Fibroblast of villous mesenchyme (primary cell): Measurements from ENCODE around the gene SPDL1. TPM values are rescaled to one million over a fixed set of nuclear protein-coding genes. Genes with fewer than 3 reads are reported as not detected.
A peak's percentile ranks its signal among the peaks of the same experiment; 100 is the strongest.

Source experiments
- DNase-seq: peaks from one replicate; pipeline ENCODE4 v3.0.0-alpha.2; 2010; ENCODE audit warnings: low read depth
- H3K4me3 ChIP-seq: 2 replicates; pipeline ENCODE4 v1.5.1; 2011; ENCODE audit warnings: low read depth, mild to moderate bottlenecking, low read length
- total RNA-seq: library from RNA; depleted of rRNA; stranded (reverse); fragments of >200 nt; gene quantifications from 2 replicates; pipeline ENCODE4 v1.2.3, GENCODE V29; 2012
- TF ChIP-seq, protein P1 (sequence below): IDR thresholded peaks from 2 replicates; pipeline ENCODE4 v1.5.1; 2012; ENCODE audit warnings: low read depth, mild to moderate bottlenecking, low read length; ENCODE audit not compliant: insufficient read depth

The SPDL1 gene
- total RNA-seq, 1 donor = 44.0 TPM

DNA sequence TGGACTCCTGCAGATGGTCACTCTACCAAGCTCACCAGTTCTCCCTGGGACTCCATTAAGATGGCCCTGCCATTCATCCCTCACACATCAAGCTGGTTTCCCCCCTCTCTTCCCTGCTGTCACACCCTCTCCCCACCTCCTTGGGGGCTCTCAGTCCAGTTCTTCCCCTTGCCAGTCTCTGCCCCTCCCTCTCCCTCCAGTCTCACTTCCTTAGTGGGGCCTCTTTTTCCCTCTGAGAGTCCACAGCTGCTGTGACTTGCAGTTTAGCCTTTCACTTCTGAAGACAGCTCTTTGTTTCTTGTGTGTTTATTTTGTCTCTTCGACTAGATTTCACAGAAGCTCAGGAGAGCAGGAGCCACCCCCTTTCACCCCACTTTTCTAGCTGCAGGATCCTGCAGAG, 64.0 kb downstream of the SPDL1 start:
- no peak for DNase-seq
- H3K4me3 ChIP-seq = no peak overlapping the region
- TF ChIP-seq, protein P1, sequence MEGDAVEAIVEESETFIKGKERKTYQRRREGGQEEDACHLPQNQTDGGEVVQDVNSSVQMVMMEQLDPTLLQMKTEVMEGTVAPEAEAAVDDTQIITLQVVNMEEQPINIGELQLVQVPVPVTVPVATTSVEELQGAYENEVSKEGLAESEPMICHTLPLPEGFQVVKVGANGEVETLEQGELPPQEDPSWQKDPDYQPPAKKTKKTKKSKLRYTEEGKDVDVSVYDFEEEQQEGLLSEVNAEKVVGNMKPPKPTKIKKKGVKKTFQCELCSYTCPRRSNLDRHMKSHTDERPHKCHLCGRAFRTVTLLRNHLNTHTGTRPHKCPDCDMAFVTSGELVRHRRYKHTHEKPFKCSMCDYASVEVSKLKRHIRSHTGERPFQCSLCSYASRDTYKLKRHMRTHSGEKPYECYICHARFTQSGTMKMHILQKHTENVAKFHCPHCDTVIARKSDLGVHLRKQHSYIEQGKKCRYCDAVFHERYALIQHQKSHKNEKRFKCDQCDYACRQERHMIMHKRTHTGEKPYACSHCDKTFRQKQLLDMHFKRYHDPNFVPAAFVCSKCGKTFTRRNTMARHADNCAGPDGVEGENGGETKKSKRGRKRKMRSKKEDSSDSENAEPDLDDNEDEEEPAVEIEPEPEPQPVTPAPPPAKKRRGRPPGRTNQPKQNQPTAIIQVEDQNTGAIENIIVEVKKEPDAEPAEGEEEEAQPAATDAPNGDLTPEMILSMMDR = no peak

DNA sequence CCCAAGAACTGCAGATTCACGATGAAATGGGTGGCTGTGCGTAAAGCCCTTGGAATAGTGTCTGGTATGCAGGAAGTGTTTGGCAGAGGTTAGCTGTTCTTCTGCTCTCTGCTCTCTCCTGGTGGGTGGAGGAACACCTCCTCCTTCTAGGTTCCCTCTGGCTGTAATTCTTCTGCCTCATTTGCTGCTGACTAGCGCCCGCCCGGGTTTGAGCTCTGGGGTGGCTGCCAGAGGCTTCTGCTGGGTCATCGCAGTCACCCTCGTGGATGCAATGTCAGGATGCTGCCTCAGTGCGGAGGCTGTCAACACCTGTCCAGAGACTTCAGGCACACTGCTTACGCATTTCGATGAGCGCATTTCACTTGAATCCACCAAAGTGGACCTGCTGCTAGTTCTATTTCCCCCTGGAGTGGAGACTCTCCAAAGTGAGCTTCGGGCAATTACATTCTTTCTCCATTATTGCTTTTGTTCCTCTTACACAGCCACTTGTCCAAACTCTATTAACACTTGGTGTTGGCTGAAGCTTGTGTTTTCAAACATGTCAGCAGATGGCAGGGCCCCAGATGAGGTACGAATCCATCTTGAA, 65.2 kb downstream of the SPDL1 start:
- no peak for DNase-seq
- TF ChIP-seq, protein P1 = no peak
- no peak overlapping the region for H3K4me3 ChIP-seq

DNA sequence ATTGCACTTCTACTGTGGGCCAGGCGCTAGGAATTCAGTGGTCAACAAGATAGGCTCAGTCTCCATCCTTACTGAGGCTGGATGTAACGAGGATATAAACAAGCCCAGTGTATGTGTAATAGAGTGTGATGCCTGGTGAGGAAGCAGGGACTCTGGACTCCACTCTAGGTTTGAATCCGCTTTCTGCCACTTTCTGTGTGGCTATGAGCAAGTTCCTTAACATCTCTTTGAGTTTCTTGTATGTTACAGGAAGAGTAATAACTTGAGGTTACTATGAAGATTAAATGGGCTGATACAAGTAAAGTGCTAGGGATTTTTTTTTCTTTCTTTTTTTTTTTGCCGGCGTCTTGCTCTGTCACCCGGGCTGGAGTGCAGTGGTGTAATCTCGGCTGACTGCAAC, 65.9 kb downstream of the SPDL1 start:
- H3K4me3 ChIP-seq = no peak overlapping the region
- TF ChIP-seq, protein P1 = no peak
- DNase-seq = no peak

DNA sequence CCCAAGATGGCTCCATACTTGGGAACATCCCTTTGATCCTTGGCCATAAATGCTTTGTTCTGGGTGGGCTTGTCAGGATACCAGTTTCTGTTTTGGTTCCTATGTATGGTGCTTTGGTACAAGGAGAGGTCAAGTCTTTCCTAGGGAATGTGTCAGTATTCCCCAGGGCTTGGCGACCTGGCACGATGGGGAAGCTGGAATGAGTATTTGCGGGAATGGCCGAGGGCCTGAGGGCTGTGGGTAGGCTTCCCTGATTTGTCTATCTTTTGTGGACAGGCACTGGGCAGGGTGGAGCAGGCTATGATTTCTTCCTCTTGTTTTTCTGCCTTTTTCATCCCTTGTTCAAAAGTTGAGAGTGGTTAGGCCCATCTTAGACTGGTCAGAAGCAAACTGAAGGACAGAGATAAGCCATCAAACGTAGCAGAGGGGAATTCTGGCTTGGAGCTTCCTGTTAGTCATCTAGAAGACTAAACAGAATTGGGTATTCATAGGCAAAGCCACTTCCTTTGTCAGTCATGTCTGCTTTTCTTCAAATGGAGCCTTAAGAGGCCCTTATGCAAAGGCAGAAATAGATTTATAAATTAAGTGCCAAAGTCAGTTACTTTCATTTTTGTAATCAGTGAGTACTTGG, 67.2 kb downstream of the SPDL1 start:
- peak; percentile 80 for DNase-seq
- H3K4me3 ChIP-seq = no peak overlapping the region
- TF ChIP-seq, protein P1 = no peak

DNA sequence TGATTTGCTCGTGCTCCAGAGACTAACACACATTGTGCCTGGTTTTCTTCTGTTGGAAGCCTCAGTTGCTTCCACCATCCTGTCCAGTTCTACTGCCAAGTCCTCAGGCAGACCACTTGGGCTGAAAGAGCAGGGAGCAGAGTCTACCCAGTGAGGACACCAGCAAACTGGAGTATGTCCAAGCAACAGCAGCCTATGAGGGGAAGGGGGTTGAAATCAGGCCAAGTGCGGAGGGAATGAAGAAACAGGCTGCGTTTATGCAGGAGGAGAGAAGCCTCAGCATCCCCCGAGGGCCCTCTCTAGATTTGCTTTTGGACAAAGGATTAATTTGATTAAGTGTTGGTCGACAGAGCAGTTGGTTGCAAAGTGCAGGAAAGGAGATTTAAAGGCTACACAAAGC, 68.0 kb downstream of the SPDL1 start:
- no peak overlapping the region for H3K4me3 ChIP-seq
- no peak for DNase-seq
- TF ChIP-seq, protein P1 = no peak

DNA sequence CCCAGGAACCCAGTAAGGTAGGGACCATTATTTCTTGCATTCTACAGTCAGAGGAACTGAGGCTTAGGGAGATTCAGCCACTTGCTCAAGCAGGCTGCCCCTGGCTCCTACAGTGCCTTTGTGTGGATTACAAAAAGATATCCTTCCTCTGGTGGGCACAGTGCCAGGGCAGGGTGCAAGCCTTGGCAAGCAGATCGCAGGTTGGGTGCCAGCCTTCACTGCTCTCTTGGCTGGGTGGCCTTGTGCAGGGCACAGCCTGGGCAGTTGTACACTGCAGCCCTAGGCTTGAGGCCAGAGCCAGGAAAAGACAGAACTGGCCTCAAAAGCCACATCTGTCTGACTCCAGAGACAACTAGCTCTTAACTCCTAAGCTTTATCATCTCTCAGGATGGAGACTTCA, 68.5 kb downstream of the SPDL1 start:
- TF ChIP-seq, protein P1 = no peak
- DNase-seq = no peak
- H3K4me3 ChIP-seq = no peak overlapping the region

DNA sequence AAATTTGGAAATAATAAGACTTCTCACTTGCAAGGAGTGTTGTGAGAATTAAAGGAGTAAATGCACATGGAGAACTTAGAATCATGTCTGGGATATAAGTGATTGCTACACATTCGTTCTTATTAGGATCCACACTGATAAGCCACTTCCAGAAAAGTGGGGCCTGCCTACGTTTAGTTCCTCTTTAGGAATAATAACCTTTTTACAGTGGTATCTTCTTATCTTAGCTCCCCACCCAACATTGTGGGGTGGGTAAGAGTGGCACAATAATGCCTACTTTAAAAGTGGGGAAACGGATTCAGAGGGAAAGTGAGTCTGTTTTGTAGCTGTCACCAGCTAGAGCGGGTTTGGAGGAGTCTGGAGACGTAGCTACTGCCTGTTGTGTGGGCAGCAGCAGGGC, 69.5 kb downstream of the SPDL1 start:
- TF ChIP-seq, protein P1 = no peak
- H3K4me3 ChIP-seq = no peak overlapping the region
- no peak for DNase-seq
